A549 (cell line): Measurements from ENCODE around the gene ESR1. TPM values are rescaled to one million over a fixed set of nuclear protein-coding genes. Genes with fewer than 3 reads are reported as not detected.

ENCODE experiments used
- ATAC-seq, 2 experiments: fragments of 200-7000 bp in 1 of 2; fragments of >200 bp in 1 of 2; cut with Nextera tagmentation in 1 of 2; cut with Tn5 transposase in 1 of 2; 3 replicates each; pipeline versions ENCODE4 v1.8.0 to v1.9.1; 2018 to 2020; ENCODE audit warnings: mild to moderate bottlenecking in 1 of 2, moderate library complexity in 1 of 2
- CTCF ChIA-PET: fragments of 300-600 bp; sonication (Branson Sonifier 250); formaldehyde crosslinking; extraction: SDS; loops from one replicate; lab custom pipeline; 2021; ENCODE audit warnings: antibody characterized with exemption, inconsistent platforms; lab: Yijun Ruan, JAX
- POLR2A ChIA-PET: fragments of 350-600 bp; formaldehyde crosslinking; extraction: SDS; loops from one replicate; lab custom pipeline; 2021; ENCODE audit warnings: antibody characterized with exemption, inconsistent platforms; lab: Yijun Ruan, JAX
- DNase-seq, 2 experiments: peaks; one replicate each; pipeline versions ENCODE4 v3.0.0 to v3.0.0-alpha.2; 2011 to 2016; ENCODE audit warnings: low read depth in 1 of 2, low spot score in 1 of 2
- FAIRE-seq: peaks from 2 replicates; lab custom pipeline; 2011; peaks lifted over from hg19 to GRCh38; lab: Jason Lieb, UNC
- H3K27ac ChIP-seq, 2 experiments: fragments of >200 bp; sonication (Bioruptor Twin); formaldehyde crosslinking; 3 replicates each; pipeline ENCODE4 v1.5.1; 2016 to 2017
- H3K4me1 ChIP-seq: fragments of >200 bp; sonication (Bioruptor Twin); formaldehyde crosslinking; 3 replicates; pipeline ENCODE4 v1.6.1; 2016
- H3K4me2 ChIP-seq: fragments of >200 bp; sonication (Bioruptor Twin); formaldehyde crosslinking; 3 replicates; pipeline ENCODE4 v1.6.1; 2016
- H3K4me3 ChIP-seq: fragments of >200 bp; sonication (Bioruptor Twin); formaldehyde crosslinking; 3 replicates; pipeline ENCODE4 v1.5.1; 2016
- H3K9me3 ChIP-seq: fragments of >200 bp; sonication (Bioruptor Twin); formaldehyde crosslinking; 3 replicates; pipeline ENCODE4 v1.6.1; 2016
- CBX2 ChIP-seq: fragments of 200-600 bp; sonication (generic); IDR thresholded peaks from 2 replicates; pipeline ENCODE4 v1.6.1; 2016; ENCODE audit warnings: low read depth, mild to moderate bottlenecking, borderline replicate concordance
- E2F6 ChIP-seq: IDR thresholded peaks from 2 replicates; pipeline ENCODE4 v1.6.1; 2012; ENCODE audit warnings: low read depth, borderline replicate concordance
- FOSL2 ChIP-seq, 2 experiments: fragments of 450-650 bp in 1 of 2; fragments of >200 bp in 1 of 2; sonication (Bioruptor Twin) in 1 of 2; formaldehyde crosslinking; IDR thresholded peaks; 2 replicates each; pipeline versions ENCODE4 v1.5.0 to v1.6.1; 2016 to 2020; ENCODE audit warnings: mild to moderate bottlenecking in 1 of 2, moderate library complexity in 1 of 2
- HOXA7 ChIP-seq: fragments of 250-450 bp; sonication (Bioruptor Pico); IDR thresholded peaks from 2 replicates; pipeline ENCODE4 v1.5.0; 2020; ENCODE audit warnings: mild to moderate bottlenecking, moderate library complexity
- HOXB13 ChIP-seq: fragments of 250-450 bp; sonication (Bioruptor Pico); IDR thresholded peaks from 2 replicates; pipeline ENCODE4 v1.5.0; 2020; ENCODE audit warnings: low read depth, mild to moderate bottlenecking, moderate library complexity
- HOXB5 ChIP-seq: fragments of 250-450 bp; sonication (Bioruptor Pico); IDR thresholded peaks from 2 replicates; pipeline ENCODE4 v1.5.0; 2020; ENCODE audit warnings: mild to moderate bottlenecking, moderate library complexity
- MAZ ChIP-seq: fragments of 150-350 bp; IDR thresholded peaks from 2 replicates; pipeline ENCODE4 v1.6.1; 2014; ENCODE audit warnings: antibody characterized with exemption, low read depth, low read length, borderline replicate concordance
- NFE2L2 ChIP-seq: fragments of 150-350 bp; conservative IDR thresholded peaks from 2 replicates; pipeline ENCODE4 v1.6.1; 2014; ENCODE audit warnings: low read length
- NR3C1 ChIP-seq: fragments of >200 bp; sonication (Bioruptor Twin); formaldehyde crosslinking; IDR thresholded peaks from 3 replicates; pipeline ENCODE4 v1.6.1; 2017
- POLR2AphosphoS2 ChIP-seq: conservative IDR thresholded peaks from 2 replicates; pipeline ENCODE4 v1.6.1; 2012; ENCODE audit warnings: low read length, improper control_type of control experiment, inconsistent platforms
- RAD21 ChIP-seq, 2 experiments: fragments of >200 bp in 1 of 2; sonication (Bioruptor Twin) in 1 of 2; formaldehyde crosslinking in 1 of 2; IDR thresholded peaks in 1 of 2; conservative IDR thresholded peaks in 1 of 2; 2 replicates in 1 of 2; 3 replicates in 1 of 2; pipeline ENCODE4 v1.6.1; 2012 to 2018; ENCODE audit warnings: inconsistent platforms in 1 of 2
- RCOR1 ChIP-seq: fragments of 150-350 bp; IDR thresholded peaks from 2 replicates; pipeline ENCODE4 v1.6.1; 2014; ENCODE audit warnings: antibody characterized with exemption, low read length, low read depth
- REST ChIP-seq: fragments of 200-600 bp; sonication (generic); IDR thresholded peaks from 2 replicates; pipeline ENCODE4 v1.6.1; 2016; ENCODE audit warnings: antibody characterized with exemption, mild to moderate bottlenecking, moderate library complexity
- RFX5 ChIP-seq: fragments of 450-650 bp; IDR thresholded peaks from 2 replicates; pipeline ENCODE4 v1.7.1; 2014; ENCODE audit warnings: antibody characterized with exemption, mild to moderate bottlenecking, moderate library complexity
- SMC3 ChIP-seq: fragments of >200 bp; sonication (Bioruptor Twin); formaldehyde crosslinking; IDR thresholded peaks from 3 replicates; pipeline ENCODE4 v1.6.1; 2018; ENCODE audit warnings: inconsistent platforms
- SREBF2 ChIP-seq: fragments of 450-650 bp; IDR thresholded peaks from 2 replicates; pipeline ENCODE4 v1.6.1; 2014; ENCODE audit warnings: mild to moderate bottlenecking, moderate library complexity
- TP53 ChIP-seq: fragments of 250-450 bp; sonication (Bioruptor Pico); IDR thresholded peaks from 2 replicates; pipeline ENCODE4 v1.5.0; 2021; ENCODE audit warnings: mild to moderate bottlenecking, moderate library complexity
- ZC3H11A ChIP-seq: fragments of 450-650 bp; IDR thresholded peaks from 2 replicates; pipeline ENCODE4 v1.6.1; 2014; ENCODE audit warnings: antibody characterized with exemption, mild to moderate bottlenecking
- WGBS: methylation state at CpG from one replicate; pipeline ENCODE4 v1.1.6; 2017; ENCODE audit errors: missing lambda C conversion rate; 5-methylcytosine and 5-hydroxymethylcytosine counted together
- polyA plus RNA-seq, 4 experiments: library from polyadenylated mRNA; depleted of rRNA in 3 of 4; stranded (reverse); fragments of >200 nt; fragmentation: RNase III in 1 of 4; extraction: RNeasy Plus Mini Kit Qiagen cat#74134 plus additional on column Dnase treatment in 1 of 4; gene quantifications; 2 replicates in 3 of 4; 3 replicates in 1 of 4; pipeline ENCODE4 v1.2.3, GENCODE V29; 2011 to 2017
- TF ChIP-seq, protein P1 (sequence below): IDR thresholded peaks from 2 replicates; pipeline ENCODE4 v1.6.1; 2012
- TF ChIP-seq, protein P2 (sequence below): fragments of 150-350 bp; IDR thresholded peaks from 2 replicates; pipeline ENCODE4 v1.6.1; 2014; ENCODE audit warnings: low read depth, mild to moderate bottlenecking, low read length
- TF ChIP-seq, protein P3 (sequence below): fragments of 250-450 bp; sonication (Bioruptor Pico); IDR thresholded peaks from 2 replicates; pipeline ENCODE4 v1.5.0; 2020; ENCODE audit warnings: low read depth, mild to moderate bottlenecking, moderate library complexity

The ESR1 gene
- polyA plus RNA-seq, 2 of the 4 experiments (the other 2 are of a cell fraction) = not detected

GRCh38 chr6:152049502-152049901 lies 242.0 kb downstream of the ESR1 start:
- Histone ChIP-seq H3K9me3 (no peaks in the 10 kb centered on the region), H3K4me1 (no peaks in the 10 kb centered on the region), H3K4me3 (no peak overlapping the region), H3K4me2 (no peak overlapping the region), H3K27ac (no peak overlapping the region)
- TF ChIP-seq CBX2 (no peak), ZC3H11A (no peak), NFE2L2 (no peak), HOXA7 (CRISPR knock-in tag) (no peak), NR3C1 (no peak), RAD21 (conservative IDR thresholded peaks at IDR 0.05 in 1 of 2, IDR thresholded peaks at IDR 0.05 in 1 of 2) (no peak), SMC3 (no peak), FOSL2 (IDR thresholded peaks at IDR 0.05) (no peak), FOSL2 (CRISPR knock-in tag; IDR thresholded peaks at IDR 0.05) (no peak), SREBF2 (no peak), RFX5 (no peak), TP53 (no peak), MAZ (no peak), HOXB5 (CRISPR knock-in tag) (no peak), POLR2AphosphoS2 (no peak), RCOR1 (no peak), HOXB13 (CRISPR knock-in tag) (no peak), REST (no peak)
- TF ChIP-seq, protein P1, sequence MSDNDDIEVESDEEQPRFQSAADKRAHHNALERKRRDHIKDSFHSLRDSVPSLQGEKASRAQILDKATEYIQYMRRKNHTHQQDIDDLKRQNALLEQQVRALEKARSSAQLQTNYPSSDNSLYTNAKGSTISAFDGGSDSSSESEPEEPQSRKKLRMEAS = no peak
- TF ChIP-seq, protein P2, sequence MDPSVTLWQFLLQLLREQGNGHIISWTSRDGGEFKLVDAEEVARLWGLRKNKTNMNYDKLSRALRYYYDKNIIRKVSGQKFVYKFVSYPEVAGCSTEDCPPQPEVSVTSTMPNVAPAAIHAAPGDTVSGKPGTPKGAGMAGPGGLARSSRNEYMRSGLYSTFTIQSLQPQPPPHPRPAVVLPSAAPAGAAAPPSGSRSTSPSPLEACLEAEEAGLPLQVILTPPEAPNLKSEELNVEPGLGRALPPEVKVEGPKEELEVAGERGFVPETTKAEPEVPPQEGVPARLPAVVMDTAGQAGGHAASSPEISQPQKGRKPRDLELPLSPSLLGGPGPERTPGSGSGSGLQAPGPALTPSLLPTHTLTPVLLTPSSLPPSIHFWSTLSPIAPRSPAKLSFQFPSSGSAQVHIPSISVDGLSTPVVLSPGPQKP = no peak
- FAIRE-seq = no peak
- DNase-seq = no peak
- 7% methylated on average over 3 of the region's 3 CpGs for WGBS
- ChIA-PET CTCF (no interaction called here), POLR2A (no interaction called here)
- no peak for ATAC-seq

GRCh38 chr6:152050451-152051195 lies 243.1 kb downstream of the ESR1 start:
- H3K9me3 ChIP-seq = no peaks in the 10 kb centered on the region
- ATAC-seq = no peak
- H3K4me2 ChIP-seq = no peak overlapping the region
- POLR2A ChIA-PET = no interaction called here
- H3K4me3 ChIP-seq = no peak overlapping the region
- FAIRE-seq = no peak
- no peak for TF ChIP-seq NR3C1
- no peak for TF ChIP-seq E2F6
- TF ChIP-seq HOXA7 (CRISPR knock-in tag) = no peak
- TF ChIP-seq, protein P1 = no peak
- TF ChIP-seq, protein P3, sequence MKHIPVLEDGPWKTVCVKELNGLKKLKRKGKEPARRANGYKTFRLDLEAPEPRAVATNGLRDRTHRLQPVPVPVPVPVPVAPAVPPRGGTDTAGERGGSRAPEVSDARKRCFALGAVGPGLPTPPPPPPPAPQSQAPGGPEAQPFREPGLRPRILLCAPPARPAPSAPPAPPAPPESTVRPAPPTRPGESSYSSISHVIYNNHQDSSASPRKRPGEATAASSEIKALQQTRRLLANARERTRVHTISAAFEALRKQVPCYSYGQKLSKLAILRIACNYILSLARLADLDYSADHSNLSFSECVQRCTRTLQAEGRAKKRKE (CRISPR knock-in tag) = no peak
- TF ChIP-seq, all 56 proteins: peak for 0
- 33% methylated on average over 4 of the region's 4 CpGs for whole genome bisulfite sequencing
- H3K27ac ChIP-seq = no peak overlapping the region
- CTCF ChIA-PET = no interaction called here
- H3K4me1 ChIP-seq = no peaks in the 10 kb centered on the region
- no peak for DNase-seq
